Measurements from ENCODE around the gene EXOC4.
A peak's percentile ranks its signal among the peaks of the same experiment; 100 is the strongest.

Gene EXOC4

DNA sequence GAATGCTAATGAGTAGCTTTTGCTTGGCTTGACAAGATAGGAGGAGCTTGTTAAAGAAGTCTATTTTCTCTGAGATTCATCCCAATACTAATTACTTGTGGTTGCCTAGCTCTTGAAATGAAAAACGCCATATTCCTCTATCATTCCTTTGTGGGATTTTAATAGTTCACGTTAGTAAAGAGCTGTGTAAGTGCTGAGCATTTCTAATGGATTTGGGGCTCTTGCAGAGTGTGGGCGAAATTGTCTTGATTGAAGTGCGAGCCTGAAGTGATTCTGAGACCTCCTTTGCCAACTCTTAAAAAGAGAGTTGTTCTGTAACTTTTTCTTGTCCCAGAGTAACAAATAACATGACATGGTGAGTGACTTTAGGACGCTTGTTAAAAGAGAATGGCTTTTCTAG is 45.2 kb downstream of the EXOC4 start:
- H3K4me3 ChIP-seq (replicated peaks; ENCODE audit: low read depth, low read length), result no peak overlapping the region
- DNase-seq (ENCODE audit: low read depth), result no peak
- TF ChIP-seq, protein P1, sequence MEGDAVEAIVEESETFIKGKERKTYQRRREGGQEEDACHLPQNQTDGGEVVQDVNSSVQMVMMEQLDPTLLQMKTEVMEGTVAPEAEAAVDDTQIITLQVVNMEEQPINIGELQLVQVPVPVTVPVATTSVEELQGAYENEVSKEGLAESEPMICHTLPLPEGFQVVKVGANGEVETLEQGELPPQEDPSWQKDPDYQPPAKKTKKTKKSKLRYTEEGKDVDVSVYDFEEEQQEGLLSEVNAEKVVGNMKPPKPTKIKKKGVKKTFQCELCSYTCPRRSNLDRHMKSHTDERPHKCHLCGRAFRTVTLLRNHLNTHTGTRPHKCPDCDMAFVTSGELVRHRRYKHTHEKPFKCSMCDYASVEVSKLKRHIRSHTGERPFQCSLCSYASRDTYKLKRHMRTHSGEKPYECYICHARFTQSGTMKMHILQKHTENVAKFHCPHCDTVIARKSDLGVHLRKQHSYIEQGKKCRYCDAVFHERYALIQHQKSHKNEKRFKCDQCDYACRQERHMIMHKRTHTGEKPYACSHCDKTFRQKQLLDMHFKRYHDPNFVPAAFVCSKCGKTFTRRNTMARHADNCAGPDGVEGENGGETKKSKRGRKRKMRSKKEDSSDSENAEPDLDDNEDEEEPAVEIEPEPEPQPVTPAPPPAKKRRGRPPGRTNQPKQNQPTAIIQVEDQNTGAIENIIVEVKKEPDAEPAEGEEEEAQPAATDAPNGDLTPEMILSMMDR (IDR thresholded peaks at IDR 0.05; ENCODE audit: low read length, missing control alignments), result no peak

DNA sequence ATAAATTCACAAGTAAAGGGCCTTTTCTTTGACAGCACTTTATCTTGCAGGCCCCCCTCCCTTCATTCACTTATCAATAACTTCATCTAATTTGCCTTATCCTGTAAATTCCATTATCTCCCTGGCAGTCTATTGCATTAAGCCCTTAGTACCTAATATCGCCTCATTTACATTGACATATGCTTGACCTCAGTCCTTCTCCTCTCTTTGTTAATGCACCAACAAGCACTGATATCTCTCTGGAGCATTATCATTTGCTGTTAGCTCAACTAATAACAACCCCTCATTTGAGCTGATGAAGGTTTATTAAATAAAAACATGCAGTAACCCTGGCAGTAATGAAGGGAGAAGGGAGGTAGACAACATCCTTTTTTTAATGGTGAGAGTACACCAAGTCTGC is 46.8 kb downstream of the EXOC4 start:
- DNase-seq (ENCODE audit: low read depth), result no peak
- H3K4me3 ChIP-seq (replicated peaks; ENCODE audit: low read depth, low read length), result no peak overlapping the region
- TF ChIP-seq, protein P1 (IDR thresholded peaks at IDR 0.05; ENCODE audit: low read length, missing control alignments), result no peak

DNA sequence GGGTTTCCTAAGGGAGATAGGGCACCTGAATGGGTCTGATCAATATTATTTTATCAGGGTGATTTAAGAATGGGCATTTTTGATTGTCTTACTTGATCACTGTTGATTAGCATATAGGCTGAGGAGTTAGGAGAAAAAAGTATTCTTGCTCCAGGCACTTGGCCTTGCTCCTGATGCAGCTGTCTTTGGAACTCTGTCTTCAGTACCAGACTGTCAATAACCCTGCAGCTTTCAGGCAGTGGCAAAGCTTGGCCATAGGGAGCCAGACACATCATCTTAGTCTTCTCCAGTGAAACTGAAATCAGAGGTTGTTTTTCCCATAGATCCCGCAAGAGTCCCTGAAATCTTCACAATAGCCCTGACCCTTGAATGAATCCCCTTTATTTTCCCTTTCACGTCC is 47.2 kb downstream of the EXOC4 start:
- DNase-seq (ENCODE audit: low read depth), result no peak
- TF ChIP-seq, protein P1 (IDR thresholded peaks at IDR 0.05; ENCODE audit: low read length, missing control alignments), result no peak
- H3K4me3 ChIP-seq (replicated peaks; ENCODE audit: low read depth, low read length), result no peak overlapping the region

DNA sequence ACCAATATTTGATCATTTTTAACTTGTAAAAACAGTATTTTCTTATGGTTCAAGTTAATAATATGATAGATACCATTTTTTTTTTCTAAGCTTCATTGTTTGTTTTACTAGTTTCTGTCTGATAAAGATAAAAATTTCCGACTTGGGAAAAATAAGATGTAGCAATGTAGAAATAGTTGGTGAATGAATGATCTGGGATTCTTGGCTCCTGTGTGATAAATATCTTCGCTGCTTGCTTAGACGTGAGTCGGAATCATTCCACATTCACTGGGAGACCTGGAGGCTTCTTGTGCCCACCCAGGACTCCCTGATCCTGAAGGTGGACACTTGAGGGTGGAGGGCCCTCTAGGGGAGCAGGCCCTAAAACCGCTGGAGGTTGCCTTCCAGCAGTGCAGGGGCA is 47.9 kb downstream of the EXOC4 start:
- no peak overlapping the region for H3K4me3 ChIP-seq (replicated peaks; ENCODE audit: low read depth, low read length)
- TF ChIP-seq, protein P1 (IDR thresholded peaks at IDR 0.05; ENCODE audit: low read length, missing control alignments), result no peak
- peak; percentile 26 for DNase-seq (ENCODE audit: low read depth)

DNA sequence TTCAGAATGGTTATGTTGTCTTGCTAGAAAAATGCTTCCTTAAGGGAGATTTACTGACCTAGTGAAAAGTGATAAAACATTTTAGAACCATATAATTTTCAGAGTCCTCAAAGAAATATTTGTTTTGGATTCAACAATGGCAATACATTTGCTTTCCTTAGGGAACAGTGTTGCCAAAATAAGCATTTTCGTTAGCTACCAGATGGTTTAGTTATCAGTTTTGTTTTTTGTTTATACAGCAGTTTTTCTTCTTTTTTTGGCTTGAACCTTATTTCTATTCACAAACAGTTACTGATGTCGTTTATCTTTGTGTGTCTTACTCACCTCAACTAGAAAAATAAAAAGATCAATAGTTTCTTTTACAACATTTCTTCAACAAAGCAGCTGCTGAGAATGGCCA is 48.6 kb downstream of the EXOC4 start:
- peak; percentile 26 for DNase-seq (ENCODE audit: low read depth)
- no peak overlapping the region for H3K4me3 ChIP-seq (replicated peaks; ENCODE audit: low read depth, low read length)
- TF ChIP-seq, protein P1 (IDR thresholded peaks at IDR 0.05; ENCODE audit: low read length, missing control alignments), result no peak

DNA sequence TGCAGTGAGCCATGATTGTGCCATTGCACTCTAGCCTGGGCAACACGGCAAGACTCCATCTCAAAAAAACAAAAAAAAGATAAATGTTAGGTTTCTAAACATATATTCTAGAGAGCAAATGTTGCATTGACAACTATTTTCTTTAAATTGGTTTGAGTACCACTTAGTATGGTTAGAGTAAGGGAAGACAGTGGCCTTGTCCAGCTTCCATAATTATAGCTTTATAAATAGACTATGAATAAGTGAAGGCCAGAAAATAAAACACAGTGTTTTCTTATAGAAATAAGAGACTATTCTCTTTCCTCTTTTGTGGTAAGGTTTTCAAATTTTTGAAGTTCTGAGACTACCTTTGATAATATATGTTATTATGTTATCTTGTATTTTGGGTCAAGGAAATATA is 50.5 kb downstream of the EXOC4 start:
- no peak for DNase-seq (ENCODE audit: low read depth)
- TF ChIP-seq, protein P1 (IDR thresholded peaks at IDR 0.05; ENCODE audit: low read length, missing control alignments), result no peak
- H3K4me3 ChIP-seq (replicated peaks; ENCODE audit: low read depth, low read length), result no peak overlapping the region

DNA sequence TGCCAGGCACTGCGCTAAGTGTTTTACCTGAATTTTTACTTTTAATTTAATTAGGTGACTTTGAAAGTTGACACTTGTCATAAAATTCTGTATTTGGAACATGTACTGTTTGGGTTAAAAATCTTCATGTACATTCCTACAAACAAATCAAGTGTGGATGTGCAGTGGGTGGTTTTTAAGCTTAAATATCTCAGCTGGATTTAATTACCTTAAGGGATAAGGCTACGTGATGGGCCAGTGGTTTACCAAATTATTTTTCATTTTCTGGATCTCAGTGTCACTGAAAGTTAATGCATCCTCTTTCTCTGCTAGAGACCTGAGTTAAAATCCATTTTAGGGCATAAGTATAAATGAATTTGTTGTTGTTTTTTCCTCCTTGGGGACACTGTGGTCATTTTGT is 51.1 kb downstream of the EXOC4 start:
- DNase-seq (ENCODE audit: low read depth), result no peak
- TF ChIP-seq, protein P1 (IDR thresholded peaks at IDR 0.05; ENCODE audit: low read length, missing control alignments), result no peak
- H3K4me3 ChIP-seq (replicated peaks; ENCODE audit: low read depth, low read length), result no peak overlapping the region
